Lower leg skin (tissue), 3 donors: ENCODE data around the gene C9.

Experiments
- POLR2A ChIP-seq, 2 donors: fragments of 450-650 bp; IDR thresholded peaks; one replicate each; pipeline ENCODE4 v1.6.1; 2016 to 2017; ENCODE audit warnings: antibody characterized with exemption in 2 of 2, mild to moderate bottlenecking in 1 of 2, moderate library complexity in 1 of 2
- TF ChIP-seq, protein P1 (sequence below), 3 donors: fragments of 450-650 bp; IDR thresholded peaks; one replicate each; pipeline ENCODE4 v1.5.1; 2016; ENCODE audit warnings: antibody characterized with exemption in 3 of 3, mild to moderate bottlenecking in 3 of 3, moderate library complexity in 2 of 3

DNA sequence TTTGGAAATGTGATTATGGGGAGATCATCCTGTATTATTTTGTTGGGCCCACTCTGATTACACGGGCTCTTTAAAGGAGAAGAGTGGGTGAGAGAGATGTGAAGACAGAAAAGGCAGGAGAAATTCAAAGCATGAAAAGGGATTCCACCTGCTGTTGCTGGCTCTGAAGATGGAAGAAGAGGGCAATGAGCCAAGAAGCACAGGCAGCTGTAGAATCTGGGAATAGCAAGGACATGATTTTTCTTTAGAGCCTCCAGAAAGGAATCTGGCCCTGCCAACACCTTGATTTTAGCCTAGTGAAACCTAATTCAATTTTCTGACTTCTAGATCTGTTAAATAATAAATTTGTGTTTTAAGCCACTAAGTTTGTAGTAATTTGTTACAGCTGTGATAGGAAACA is 11.3 kb downstream of the C9 start:
- TF ChIP-seq, protein P1, sequence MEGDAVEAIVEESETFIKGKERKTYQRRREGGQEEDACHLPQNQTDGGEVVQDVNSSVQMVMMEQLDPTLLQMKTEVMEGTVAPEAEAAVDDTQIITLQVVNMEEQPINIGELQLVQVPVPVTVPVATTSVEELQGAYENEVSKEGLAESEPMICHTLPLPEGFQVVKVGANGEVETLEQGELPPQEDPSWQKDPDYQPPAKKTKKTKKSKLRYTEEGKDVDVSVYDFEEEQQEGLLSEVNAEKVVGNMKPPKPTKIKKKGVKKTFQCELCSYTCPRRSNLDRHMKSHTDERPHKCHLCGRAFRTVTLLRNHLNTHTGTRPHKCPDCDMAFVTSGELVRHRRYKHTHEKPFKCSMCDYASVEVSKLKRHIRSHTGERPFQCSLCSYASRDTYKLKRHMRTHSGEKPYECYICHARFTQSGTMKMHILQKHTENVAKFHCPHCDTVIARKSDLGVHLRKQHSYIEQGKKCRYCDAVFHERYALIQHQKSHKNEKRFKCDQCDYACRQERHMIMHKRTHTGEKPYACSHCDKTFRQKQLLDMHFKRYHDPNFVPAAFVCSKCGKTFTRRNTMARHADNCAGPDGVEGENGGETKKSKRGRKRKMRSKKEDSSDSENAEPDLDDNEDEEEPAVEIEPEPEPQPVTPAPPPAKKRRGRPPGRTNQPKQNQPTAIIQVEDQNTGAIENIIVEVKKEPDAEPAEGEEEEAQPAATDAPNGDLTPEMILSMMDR (IDR thresholded peaks at IDR 0.05) = no peak
- TF ChIP-seq POLR2A (IDR thresholded peaks at IDR 0.05) = no peak
